IMR-90 (cell line): Measurements from ENCODE around the gene SYT5. TPM values are rescaled to one million over a fixed set of nuclear protein-coding genes. Genes with fewer than 3 reads are reported as not detected.

Source experiments
- ATAC-seq: fragments of 200-7000 bp; cut with Tn5 transposase; 2 replicates; pipeline ENCODE4 v1.9.1; 2020; ENCODE audit warnings: low read depth, mild to moderate bottlenecking, moderate library complexity
- BruUV-seq: library from RNA; stranded (reverse); fragments of 400-500 nt; replicated peaks from 2 replicates; lab custom pipeline; 2021; lab: Mats Ljungman, UMichigan
- CTCF ChIA-PET: fragments of 300-600 bp; formaldehyde crosslinking; extraction: SDS; loops from one replicate; lab custom pipeline; 2021; ENCODE audit warnings: antibody characterized with exemption; lab: Yijun Ruan, JAX
- POLR2A ChIA-PET: fragments of 300-600 bp; sonication (Branson Sonifier 250); formaldehyde crosslinking; loops from one replicate; lab custom pipeline; 2022; ENCODE audit warnings: antibody characterized with exemption; ENCODE audit not compliant: unreplicated experiment; lab: Charles Lee
- DNase-seq: peaks from one replicate; pipeline ENCODE4 v3.0.0; 2013
- H2AFZ ChIP-seq: replicated peaks from 2 replicates; pipeline ENCODE3; 2013; ENCODE audit warnings: low read length, mild to moderate bottlenecking; ENCODE audit not compliant: poor library complexity
- H2AK5ac ChIP-seq: 2 replicates; pipeline ENCODE4 v1.6.1; 2013; ENCODE audit warnings: low read depth, low read length, inconsistent platforms
- H2AK9ac ChIP-seq: replicated peaks from 2 replicates; pipeline ENCODE3; 2013; ENCODE audit warnings: mild to moderate bottlenecking, low read depth, low read length, moderate library complexity; ENCODE audit not compliant: poor library complexity
- H2BK120ac ChIP-seq: 2 replicates; pipeline ENCODE4 v1.6.1; 2013; ENCODE audit warnings: low read depth, low read length, inconsistent platforms
- H2BK15ac ChIP-seq: 3 replicates; pipeline ENCODE4 v1.6.1; 2013; ENCODE audit warnings: low read depth, low read length, inconsistent platforms
- H2BK20ac ChIP-seq: 2 replicates; pipeline ENCODE4 v1.6.1; 2013; ENCODE audit warnings: low read depth, mild to moderate bottlenecking, inconsistent platforms, low read length, moderate library complexity
- H2BK5ac ChIP-seq: 2 replicates; pipeline ENCODE4 v1.6.1; 2013; ENCODE audit warnings: mild to moderate bottlenecking, low read depth, low read length, inconsistent platforms; ENCODE audit not compliant: poor library complexity, severe bottlenecking
- H3K14ac ChIP-seq: replicated peaks from 2 replicates; pipeline ENCODE4 v1.6.1; 2013; ENCODE audit warnings: low read depth, low read length, inconsistent platforms
- H3K18ac ChIP-seq: 2 replicates; pipeline ENCODE4 v1.6.1; 2013; ENCODE audit warnings: low read depth, low read length, control low read depth
- H3K23ac ChIP-seq: 2 replicates; pipeline ENCODE4 v1.6.1; 2013; ENCODE audit warnings: low read depth, low read length, inconsistent platforms
- H3K27ac ChIP-seq: 2 replicates; pipeline ENCODE4 v1.5.1; 2013; ENCODE audit warnings: mild to moderate bottlenecking, control low read depth, low read length; ENCODE audit not compliant: insufficient read depth
- H3K27me3 ChIP-seq: 2 replicates; pipeline ENCODE4 v1.6.1; 2013; ENCODE audit warnings: low read length; ENCODE audit not compliant: control insufficient read depth, insufficient read depth
- H3K36me3 ChIP-seq: 2 replicates; pipeline ENCODE4 v1.6.1; 2013; ENCODE audit warnings: low read length, mixed read lengths; ENCODE audit not compliant: control insufficient read depth, insufficient read depth
- H3K4ac ChIP-seq: 2 replicates; pipeline ENCODE4 v1.6.1; 2013; ENCODE audit warnings: low read depth, low read length, inconsistent platforms
- H3K4me1 ChIP-seq: 2 replicates; pipeline ENCODE4 v1.6.1; 2013; ENCODE audit warnings: low read length, mixed read lengths; ENCODE audit not compliant: control insufficient read depth, insufficient read depth
- H3K4me2 ChIP-seq: 2 replicates; pipeline ENCODE4 v1.6.1; 2013; ENCODE audit warnings: low read depth, mild to moderate bottlenecking, control low read depth, low read length, moderate library complexity
- H3K4me3 ChIP-seq: 2 replicates; pipeline ENCODE4 v1.5.1; 2013; ENCODE audit warnings: low read depth, mild to moderate bottlenecking, control low read depth, low read length, moderate library complexity; ENCODE audit not compliant: insufficient read depth
- H3K56ac ChIP-seq: 2 replicates; pipeline ENCODE4 v1.6.1; 2013; ENCODE audit warnings: low read length, inconsistent platforms; ENCODE audit not compliant: insufficient read depth; ENCODE audit errors: extremely low read depth
- H3K79me1 ChIP-seq, 2 experiments: 2 replicates each; pipeline ENCODE4 v1.6.1; 2013; ENCODE audit warnings: low read length in 2 of 2, inconsistent platforms in 1 of 2, low read depth in 1 of 2
- H3K9ac ChIP-seq: 2 replicates; pipeline ENCODE4 v1.6.1; 2013; ENCODE audit warnings: low read depth, low read length, control low read depth
- H3K9me1 ChIP-seq: 2 replicates; pipeline ENCODE4 v1.6.1; 2013; ENCODE audit warnings: low read length, inconsistent platforms; ENCODE audit not compliant: insufficient read depth
- H3K9me3 ChIP-seq: 2 replicates; pipeline ENCODE4 v1.6.1; 2013; ENCODE audit warnings: low read length; ENCODE audit not compliant: control insufficient read depth, insufficient read depth
- H4K20me1 ChIP-seq: 2 replicates; pipeline ENCODE4 v1.6.1; 2013; ENCODE audit warnings: low read length, inconsistent platforms; ENCODE audit not compliant: insufficient read depth
- H4K5ac ChIP-seq: 2 replicates; pipeline ENCODE4 v1.6.1; 2013; ENCODE audit warnings: mild to moderate bottlenecking, low read depth, low read length, control low read depth
- H4K8ac ChIP-seq, 2 experiments: 2 replicates each; pipeline ENCODE4 v1.6.1; 2013; ENCODE audit warnings: low read depth in 2 of 2, low read length in 2 of 2, control low read depth in 1 of 2, inconsistent platforms in 1 of 2
- H4K91ac ChIP-seq: 2 replicates; pipeline ENCODE4 v1.6.1; 2013; ENCODE audit warnings: low read depth, low read length, inconsistent platforms; ENCODE audit not compliant: insufficient read depth
- BHLHE40 ChIP-seq: fragments of 150-350 bp; IDR thresholded peaks from 2 replicates; pipeline ENCODE4 v1.6.1; 2016; ENCODE audit warnings: mild to moderate bottlenecking, low read depth, low read length
- FOS ChIP-seq: fragments of 150-350 bp; IDR thresholded peaks from 2 replicates; pipeline ENCODE4 v1.6.1; 2016; ENCODE audit warnings: low read depth, low read length
- MAZ ChIP-seq: IDR thresholded peaks from 2 replicates; pipeline ENCODE4 v1.6.1; 2012; ENCODE audit warnings: low read depth, mild to moderate bottlenecking, low read length, improper control_type of control experiment, moderate library complexity, borderline replicate concordance
- POLR2A ChIP-seq: IDR thresholded peaks from 2 replicates; pipeline ENCODE4 v1.6.1; 2012; ENCODE audit warnings: mild to moderate bottlenecking, low read depth, low read length
- RFX5 ChIP-seq: IDR thresholded peaks from 2 replicates; pipeline ENCODE4 v1.8.0; 2012; ENCODE audit warnings: low read depth, mild to moderate bottlenecking, low read length, moderate library complexity
- SMC3 ChIP-seq: fragments of 150-350 bp; IDR thresholded peaks from 2 replicates; pipeline ENCODE4 v1.6.1; 2016; ENCODE audit warnings: low read depth, mild to moderate bottlenecking, antibody characterized with exemption, low read length, moderate library complexity
- USF2 ChIP-seq: fragments of 150-350 bp; IDR thresholded peaks from 2 replicates; pipeline ENCODE4 v1.6.1; 2017; ENCODE audit warnings: mild to moderate bottlenecking, antibody characterized with exemption, low read length, low read depth
- WGBS, 2 experiments: methylation state at CpG; one replicate each; pipeline versions ENCODE4 v1.1.5 to v1.1.7; 2013; ENCODE audit warnings: missing lambda C conversion rate in 2 of 2; ENCODE audit not compliant: insufficient read length in 1 of 2; ENCODE audit errors: extremely low coverage in 2 of 2; 5-methylcytosine and 5-hydroxymethylcytosine counted together
- dilution Hi-C: fragments of 300-500 bp; cut with HindIII; formaldehyde crosslinking; loops from one replicate; pipeline ENCODE4 v1.14.3; 2018; ENCODE audit warnings: low sequenced_read_pairs; ENCODE audit not compliant: unreplicated experiment
- in situ Hi-C: fragments of 300-500 bp; cut with MboI; formaldehyde crosslinking; loops from 3 replicates; pipeline ENCODE4 v1.14.3; 2019; ENCODE audit warnings: low sequenced_read_pairs, inconsistent platforms, mixed read lengths
- intact Hi-C: fragments of 100-400 bp; cut with micrococcal nuclease; formaldehyde crosslinking; loops from 2 replicates; pipeline ENCODE4 v1.10.0; 2022
- polyA plus RNA-seq, 3 experiments: library from polyadenylated mRNA; depleted of rRNA; stranded (reverse); fragments of >200 nt; gene quantifications; 2 replicates each; pipeline ENCODE4 v1.2.3, GENCODE V29; 2012; ENCODE audit warnings: low replicate concordance in 1 of 3
- total RNA-seq: library from RNA; depleted of rRNA; stranded (reverse); fragments of >200 nt; gene quantifications from 2 replicates; pipeline ENCODE4 v1.2.3, GENCODE V29; 2012

Gene SYT5
- total and polyA plus RNA-seq, 2 of the 4 experiments (the other 2 are of a cell fraction) = under 0.01 to 0.15 TPM

GRCh38 chr19:55206664-55207500, 26.8 kb upstream of the SYT5 start:
- no peak for TF ChIP-seq USF2
- TF ChIP-seq FOS = peak; percentile 82
- peak; percentile 67 for TF ChIP-seq POLR2A
- TF ChIP-seq MAZ = peak; percentile 81
- TF ChIP-seq SMC3 = no peak
- TF ChIP-seq BHLHE40 = 0 out of 2 replicates have a peak, but pooled peaks have one; percentile 14
- no peak for TF ChIP-seq RFX5
- Histone ChIP-seq H3K27ac (peak overlapping the region; percentile 21), H3K36me3 (no peaks in the 10 kb centered on the region), H2AK9ac (peak overlapping the region; percentile 73), H3K9me3 (no peaks in the 10 kb centered on the region), H3K79me1 (no peaks in the 10 kb centered on the region), H4K91ac (peak overlapping the region; percentile 30; the same call in 1 of the 2 replicates), H4K20me1 (peaks cover 8% of the 10 kb centered on the region), H2BK5ac (peak overlapping the region; percentile 41), H3K4me2 (peak overlapping the region; percentile 47), H3K14ac (no peak overlapping the region), H2AFZ (peak overlapping the region; percentile 86), H3K4me1 (peaks cover 21% of the 10 kb centered on the region), H3K18ac (no peak overlapping the region), H3K9ac (no peak overlapping the region), H2BK120ac (peak overlapping the region; percentile 40), H4K8ac (peak overlapping the region in 1 of 2 experiments; percentile 74; a peak in 2 of 4 replicates), H2BK20ac (peak overlapping the region; percentile 28; the same call in 1 of the 2 replicates), H3K27me3 (no peaks in the 10 kb centered on the region), H3K4ac (peak overlapping the region; percentile 46; the same call in 1 of the 2 replicates), H4K5ac (no peak overlapping the region), H2AK5ac (peak overlapping the region; percentile 84), H3K23ac (no peak overlapping the region), H3K56ac (no peak overlapping the region), H3K4me3 (no peak overlapping the region), H3K9me1 (peaks cover 8% of the 10 kb centered on the region; the same call in 1 of the 2 replicates), H2BK15ac (peak overlapping the region; percentile 85; the same call in 1 of the 3 replicates)
- no TSS peak for BruUV-seq
- DNase-seq = peak; percentile 86
- ChIA-PET CTCF (interaction anchor here (1.0 kb wide), 1 partner anchor 47 kb away, joined by 3 read pairs; no protein-coding TSS in a partner anchor), POLR2A (no interaction called here)
- ATAC-seq = peak; percentile 97
- intact Hi-C loops = no loop called here
- dilution Hi-C loops = no loop called here
- in situ Hi-C loops = no loop called here
- 3% methylated on average over 6 of the region's 29 CpGs; no CpG with 5 or more reads in 1 of the 2 experiments for WGBS, 2 experiments
